Mononuclear cell (primary cell): ENCODE measurements around the gene PRRC2B. TPM values are rescaled to one million over a fixed set of nuclear protein-coding genes. Genes with fewer than 3 reads are reported as not detected.

Experiments
- H3K27me3 ChIP-seq: 2 replicates; pipeline ENCODE4 v1.6.0; 2011; ENCODE audit warnings: low read length, control low read depth; ENCODE audit not compliant: insufficient read depth
- H3K4me1 ChIP-seq: 2 replicates; pipeline ENCODE4 v1.5.1; 2011; ENCODE audit warnings: mild to moderate bottlenecking, low read length, control low read depth; ENCODE audit not compliant: insufficient read depth
- H3K4me3 ChIP-seq: 2 replicates; pipeline ENCODE4 v1.5.1; 2011; ENCODE audit warnings: mild to moderate bottlenecking, low read length, moderate library complexity
- H3K9me3 ChIP-seq: 2 replicates; pipeline ENCODE4 v1.5.1; 2011; ENCODE audit warnings: low read depth, mild to moderate bottlenecking, control low read depth, low read length
- total RNA-seq: library from RNA; depleted of rRNA; stranded (reverse); fragments of >200 nt; gene quantifications from one replicate; pipeline ENCODE4 v1.2.3, GENCODE V29; 2012

Gene PRRC2B
- total RNA-seq, 1 donor, result 86.0 TPM

GRCh38 chr9:131398204-131398603, 4.3 kb downstream of the PRRC2B start:
- Histone ChIP-seq H3K9me3 (no peaks in the 10 kb centered on the region), H3K4me1 (peaks cover 84% of the 10 kb centered on the region), H3K4me3 (no peak overlapping the region), H3K27me3 (no peaks in the 10 kb centered on the region)

- H3K27me3 ChIP-seq, result no peaks in the 10 kb centered on the region
- H3K9me3 ChIP-seq, result no peaks in the 10 kb centered on the region
- H3K4me1 ChIP-seq, result peaks cover 96% of the 10 kb centered on the region
- H3K4me3 ChIP-seq, result no peak overlapping the region
Measured at GRCh38 chr9:131399972-131400371, 6.1 kb downstream of the PRRC2B start.

- no peaks in the 10 kb centered on the region for H3K9me3 ChIP-seq
- H3K27me3 ChIP-seq, result no peaks in the 10 kb centered on the region
- H3K4me3 ChIP-seq, result no peak overlapping the region
- H3K4me1 ChIP-seq, result peaks cover 96% of the 10 kb centered on the region
Measured at GRCh38 chr9:131400627-131401026, 6.7 kb downstream of the PRRC2B start.

GRCh38 chr9:131402073-131402472, 8.2 kb downstream of the PRRC2B start:
- H3K4me3 ChIP-seq, result no peak overlapping the region
- H3K9me3 ChIP-seq, result no peaks in the 10 kb centered on the region
- H3K4me1 ChIP-seq, result peaks cover 96% of the 10 kb centered on the region
- H3K27me3 ChIP-seq, result no peaks in the 10 kb centered on the region

GRCh38 chr9:131402738-131403492, 9.0 kb downstream of the PRRC2B start:
- no peaks in the 10 kb centered on the region for H3K27me3 ChIP-seq
- H3K4me1 ChIP-seq, result peaks cover 96% of the 10 kb centered on the region
- no peaks in the 10 kb centered on the region for H3K9me3 ChIP-seq
- no peak overlapping the region for H3K4me3 ChIP-seq

- H3K4me3 ChIP-seq, result no peak overlapping the region
- no peaks in the 10 kb centered on the region for H3K27me3 ChIP-seq
- H3K9me3 ChIP-seq, result no peaks in the 10 kb centered on the region
- H3K4me1 ChIP-seq, result peaks cover 96% of the 10 kb centered on the region
Measured at GRCh38 chr9:131403493-131403773, 9.5 kb downstream of the PRRC2B start.

- Histone ChIP-seq H3K4me1 (peaks cover 98% of the 10 kb centered on the region), H3K4me3 (no peak overlapping the region), H3K27me3 (no peaks in the 10 kb centered on the region), H3K9me3 (no peaks in the 10 kb centered on the region)
Measured at GRCh38 chr9:131404581-131404980, 10.7 kb downstream of the PRRC2B start.

- no peak overlapping the region for H3K4me3 ChIP-seq
Measured at GRCh38 chr9:131404987-131405386, 11.1 kb downstream of the PRRC2B start.

GRCh38 chr9:131405428-131405827, 11.5 kb downstream of the PRRC2B start:
- Histone ChIP-seq H3K4me3 (no peak overlapping the region), H3K27me3 (no peaks in the 10 kb centered on the region), H3K9me3 (no peaks in the 10 kb centered on the region), H3K4me1 (peaks cover 98% of the 10 kb centered on the region)

More at GRCh38 chr9:131404987-131405386, 11.1 kb downstream of the PRRC2B start:
- peaks cover 98% of the 10 kb centered on the region for H3K4me1 ChIP-seq
- no peaks in the 10 kb centered on the region for H3K27me3 ChIP-seq
- no peaks in the 10 kb centered on the region for H3K9me3 ChIP-seq

GRCh38 chr9:131405858-131406537, 12.1 kb downstream of the PRRC2B start:
- H3K4me3 ChIP-seq, result no peak overlapping the region
- no peaks in the 10 kb centered on the region for H3K9me3 ChIP-seq

GRCh38 chr9:131406563-131407436, 12.9 kb downstream of the PRRC2B start:
- peak overlapping the region; percentile 6 for H3K4me3 ChIP-seq
- H3K4me1 ChIP-seq, result peaks cover 93% of the 10 kb centered on the region
- no peaks in the 10 kb centered on the region for H3K9me3 ChIP-seq
- H3K27me3 ChIP-seq, result no peaks in the 10 kb centered on the region

More at GRCh38 chr9:131405858-131406537, 12.1 kb downstream of the PRRC2B start:
- no peaks in the 10 kb centered on the region for H3K27me3 ChIP-seq
- H3K4me1 ChIP-seq, result peaks cover 98% of the 10 kb centered on the region

- Histone ChIP-seq H3K4me3 (no peak overlapping the region), H3K27me3 (no peaks in the 10 kb centered on the region), H3K9me3 (no peaks in the 10 kb centered on the region), H3K4me1 (peaks cover 86% of the 10 kb centered on the region)
Measured at GRCh38 chr9:131407717-131408195, 13.9 kb downstream of the PRRC2B start.

- no peaks in the 10 kb centered on the region for H3K9me3 ChIP-seq
Measured at GRCh38 chr9:131409458-131409992, 15.6 kb downstream of the PRRC2B start.

GRCh38 chr9:131410044-131410491, 16.2 kb downstream of the PRRC2B start:
- Histone ChIP-seq H3K4me1 (peaks cover 65% of the 10 kb centered on the region), H3K27me3 (no peaks in the 10 kb centered on the region), H3K4me3 (no peak overlapping the region), H3K9me3 (no peaks in the 10 kb centered on the region)

More at GRCh38 chr9:131409458-131409992, 15.6 kb downstream of the PRRC2B start:
- Histone ChIP-seq H3K27me3 (no peaks in the 10 kb centered on the region), H3K4me3 (no peak overlapping the region), H3K4me1 (peaks cover 70% of the 10 kb centered on the region)
